ENCODE results near the gene MZB1. TPM values are rescaled to one million over a fixed set of nuclear protein-coding genes. Genes with fewer than 3 reads are reported as not detected.

The MZB1 gene, protein sequence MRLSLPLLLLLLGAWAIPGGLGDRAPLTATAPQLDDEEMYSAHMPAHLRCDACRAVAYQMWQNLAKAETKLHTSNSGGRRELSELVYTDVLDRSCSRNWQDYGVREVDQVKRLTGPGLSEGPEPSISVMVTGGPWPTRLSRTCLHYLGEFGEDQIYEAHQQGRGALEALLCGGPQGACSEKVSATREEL
- total RNA-seq = 0.21 and 0.24 TPM in 2 replicates

DNA sequence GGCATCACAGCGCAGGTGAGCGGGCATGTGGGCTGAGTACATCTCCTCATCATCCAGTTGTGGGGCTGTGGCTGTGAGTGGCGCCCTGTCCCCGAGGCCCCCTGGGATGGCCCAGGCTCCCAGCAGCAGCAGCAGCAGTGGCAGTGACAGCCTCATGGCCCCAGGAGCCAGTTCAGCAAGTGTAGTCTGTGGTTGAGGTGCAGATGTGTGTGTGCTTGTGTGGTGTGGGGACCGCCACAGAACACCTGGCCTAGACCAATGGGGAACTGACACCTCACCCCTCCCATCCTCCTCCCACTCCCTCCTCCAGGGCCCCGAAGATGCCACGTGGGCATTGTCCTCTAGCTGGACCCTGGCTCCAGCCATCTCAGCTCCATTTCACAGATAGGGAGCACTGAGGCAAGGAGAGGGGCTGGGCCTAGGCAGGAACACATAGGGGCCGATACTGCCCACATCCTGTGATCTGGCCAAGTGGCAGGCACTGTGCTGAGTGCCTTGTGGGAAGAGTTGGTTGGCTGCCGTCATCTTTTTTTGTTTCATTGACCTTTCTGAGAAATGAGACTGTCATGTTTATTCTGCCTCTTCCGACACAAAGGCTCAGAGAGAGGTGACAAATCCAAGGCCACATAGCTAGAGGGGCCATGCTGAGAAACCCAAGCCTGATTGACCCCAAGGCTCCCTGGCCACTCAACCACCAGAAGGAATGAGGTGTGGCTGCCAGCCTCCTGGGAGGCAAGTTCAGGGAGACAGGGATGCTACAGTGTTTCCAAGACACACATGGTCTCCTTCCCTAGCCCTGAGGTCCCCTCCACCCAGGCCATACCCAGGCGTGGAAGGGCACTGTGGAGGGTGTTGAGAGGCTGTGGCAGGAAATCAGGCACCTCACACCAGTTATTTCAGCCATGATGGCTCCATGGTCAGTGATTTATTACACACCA, at the start of gene MZB1:
TSS of gene MZB1 (minus strand) at position 213 of the 938 bp plus-strand sequence. CDS start at position 156, 57 bp downstream.

DNA sequence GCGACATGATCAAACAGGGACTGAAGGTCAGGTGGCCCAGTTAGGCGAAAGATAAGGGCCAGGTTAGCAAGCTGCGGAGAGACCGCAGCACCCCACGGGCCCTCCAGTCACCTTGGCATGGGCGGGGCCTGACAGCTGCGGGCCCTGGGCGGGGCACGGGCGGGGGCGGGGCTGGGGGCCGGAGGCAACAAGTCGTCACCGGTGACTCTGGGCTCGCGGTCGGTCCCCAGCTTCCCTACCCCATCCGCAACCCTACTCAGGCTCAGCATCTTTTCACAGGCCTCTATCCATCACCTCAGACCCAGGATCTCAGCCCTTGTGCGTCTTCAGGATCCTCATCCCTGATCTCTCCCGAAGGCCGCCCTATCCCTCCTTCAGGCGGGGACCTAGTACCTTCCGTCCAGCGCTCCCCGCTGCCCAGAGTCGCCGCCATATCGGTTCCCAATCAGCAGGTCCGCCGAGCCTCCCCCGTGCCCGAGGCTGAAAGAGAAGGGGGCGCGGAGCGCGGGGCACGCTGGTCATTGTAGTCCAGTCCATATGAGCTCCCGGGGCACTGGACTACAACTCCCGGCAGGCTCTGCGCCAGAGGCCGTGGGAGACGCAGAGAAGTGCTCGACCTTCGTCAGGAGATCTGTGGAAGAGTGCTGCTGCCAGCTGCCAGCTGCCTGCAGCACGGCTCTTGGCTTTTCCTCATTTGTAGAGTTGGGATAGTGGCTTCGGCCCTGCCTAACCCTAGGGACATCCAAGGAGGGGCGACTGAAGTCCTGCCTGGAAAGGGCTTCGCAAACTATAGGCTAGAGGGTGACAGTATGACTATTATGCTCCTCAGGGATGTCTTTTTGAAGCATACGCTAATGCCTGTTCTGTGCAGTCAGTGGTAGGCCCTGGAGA, 49.5 kb upstream of the MZB1 start, which contains the start of gene DNAJC18:
TSS of gene DNAJC18 (minus strand) at position 513 of the 891 bp plus-strand sequence. CDS start at position 433, 80 bp downstream.

DNA sequence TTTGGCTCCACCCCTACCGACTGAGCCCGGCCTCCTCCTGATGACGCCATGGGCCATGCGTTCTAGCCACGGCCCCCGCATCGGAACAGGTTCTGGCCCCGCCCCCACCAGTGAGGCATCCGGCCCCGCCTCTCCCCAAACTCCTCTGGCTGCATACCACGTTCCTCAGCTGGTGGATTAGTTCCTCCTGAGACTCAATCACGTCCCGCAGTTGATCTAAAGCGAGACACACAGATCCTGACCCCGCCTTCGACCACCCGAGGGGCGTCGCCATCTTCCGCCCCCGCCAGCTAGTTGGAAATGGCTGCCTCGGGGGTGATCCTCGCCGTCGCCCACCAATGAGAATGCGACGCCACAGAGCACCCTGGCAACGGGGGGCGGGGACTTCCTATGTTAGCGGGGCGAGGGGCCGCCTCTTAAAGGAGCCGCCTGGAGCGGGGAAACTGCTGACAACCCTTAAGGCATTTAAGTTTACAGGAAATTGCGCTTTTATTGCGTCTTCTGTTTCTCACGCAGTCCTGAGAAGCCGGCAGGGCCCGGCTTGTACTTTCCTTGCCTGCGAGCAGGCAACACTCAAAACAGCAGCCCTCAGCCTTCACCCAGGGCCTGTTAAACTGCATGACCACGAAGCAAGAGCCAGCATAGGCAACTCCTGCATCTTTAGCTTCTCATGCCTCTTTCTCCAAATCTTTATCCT, 14.2 kb upstream of the MZB1 start, which contains the start of gene SPATA24:
TSS of gene SPATA24 (minus strand) at position 303 of the 697 bp plus-strand sequence. CDS start at position 274, 29 bp downstream.

DNA sequence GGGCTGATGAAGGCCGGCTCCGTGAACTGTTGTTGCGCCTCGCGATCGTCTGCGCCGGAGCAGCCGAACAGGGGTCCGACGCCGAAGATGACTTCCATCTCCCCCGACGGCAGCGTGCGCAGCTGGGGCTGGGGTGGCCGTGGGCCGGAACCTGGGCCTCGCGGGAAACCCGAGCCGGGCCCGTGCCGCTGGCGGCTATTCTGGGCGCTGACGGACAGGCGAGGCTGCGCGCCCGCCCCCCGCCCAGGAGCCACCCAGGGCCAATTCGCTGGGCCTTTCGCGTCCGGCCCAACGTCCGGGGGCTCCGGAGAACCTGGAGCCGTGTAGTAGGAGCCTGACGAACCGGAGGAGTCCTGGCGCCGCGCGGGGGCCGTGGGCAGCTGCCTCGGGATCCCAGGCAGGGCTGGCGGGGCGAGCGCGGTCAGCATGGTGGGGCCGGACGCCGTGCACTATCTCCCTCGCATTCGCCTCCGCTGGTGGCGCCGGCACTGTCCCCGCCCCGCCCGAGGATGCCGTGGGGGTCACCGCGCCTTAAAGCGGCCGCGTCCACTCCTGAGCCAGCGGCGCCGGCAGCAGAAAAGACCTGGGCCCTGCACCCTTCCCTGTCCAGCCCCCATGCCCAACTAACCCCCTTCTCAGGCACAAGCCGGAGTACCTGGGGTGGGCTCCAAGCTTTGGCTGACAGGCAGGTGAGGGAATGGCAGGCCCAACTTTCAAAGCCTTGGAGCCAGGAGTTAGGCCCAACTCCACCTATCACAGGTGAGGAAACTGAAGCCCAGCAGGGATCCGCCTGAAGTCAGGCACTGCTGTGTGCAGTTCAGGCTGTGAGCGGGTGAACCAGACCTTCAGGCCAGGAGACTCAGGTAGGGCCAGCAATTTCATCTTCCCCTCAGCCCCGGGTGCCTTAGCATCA, 5.2 kb upstream of the MZB1 start, which contains the start of gene PROB1:
TSS of gene PROB1 (minus strand) at position 451 of the 913 bp plus-strand sequence. CDS start at position 428, 23 bp downstream.

DNA sequence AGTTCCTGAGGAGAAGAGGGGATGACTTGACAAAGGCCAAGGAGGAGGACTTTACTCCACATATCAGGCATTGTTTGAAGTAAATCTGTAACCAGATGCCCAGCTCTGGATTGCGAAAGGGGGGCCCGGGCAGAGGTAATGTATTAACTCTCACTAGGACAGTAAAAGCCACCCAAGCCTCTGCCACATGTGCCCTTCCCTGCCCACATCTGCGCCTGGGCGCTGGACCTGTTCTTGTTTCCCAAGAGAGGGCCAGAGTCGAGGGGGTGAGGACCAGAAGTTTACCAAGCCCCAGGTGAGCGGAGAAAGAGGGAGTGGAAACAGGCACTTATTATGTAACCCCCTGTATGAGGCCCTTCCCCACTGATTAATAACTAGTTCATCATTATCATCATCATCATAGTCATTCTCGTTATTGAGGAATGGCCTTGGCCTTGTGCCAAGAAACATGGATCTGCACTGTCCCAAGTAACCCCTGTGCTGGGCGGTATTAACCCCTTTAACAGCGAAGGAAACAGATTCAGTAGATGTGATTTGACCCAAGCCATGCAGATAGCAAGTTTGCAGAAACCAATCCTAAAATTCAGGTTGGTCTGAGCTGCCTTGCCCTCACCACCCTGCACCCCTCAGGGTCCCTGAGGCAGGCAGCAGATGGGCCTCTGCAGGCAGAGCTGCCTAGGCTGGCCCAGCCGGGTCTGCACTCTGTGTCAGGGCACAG, 6.3 kb downstream of the MZB1 start, which contains the start of gene SLC23A1:
TSS of gene SLC23A1 (minus strand) at position 23 of the 718 bp plus-strand sequence. CDS start 44 bp downstream, outside the sequence.

DNA sequence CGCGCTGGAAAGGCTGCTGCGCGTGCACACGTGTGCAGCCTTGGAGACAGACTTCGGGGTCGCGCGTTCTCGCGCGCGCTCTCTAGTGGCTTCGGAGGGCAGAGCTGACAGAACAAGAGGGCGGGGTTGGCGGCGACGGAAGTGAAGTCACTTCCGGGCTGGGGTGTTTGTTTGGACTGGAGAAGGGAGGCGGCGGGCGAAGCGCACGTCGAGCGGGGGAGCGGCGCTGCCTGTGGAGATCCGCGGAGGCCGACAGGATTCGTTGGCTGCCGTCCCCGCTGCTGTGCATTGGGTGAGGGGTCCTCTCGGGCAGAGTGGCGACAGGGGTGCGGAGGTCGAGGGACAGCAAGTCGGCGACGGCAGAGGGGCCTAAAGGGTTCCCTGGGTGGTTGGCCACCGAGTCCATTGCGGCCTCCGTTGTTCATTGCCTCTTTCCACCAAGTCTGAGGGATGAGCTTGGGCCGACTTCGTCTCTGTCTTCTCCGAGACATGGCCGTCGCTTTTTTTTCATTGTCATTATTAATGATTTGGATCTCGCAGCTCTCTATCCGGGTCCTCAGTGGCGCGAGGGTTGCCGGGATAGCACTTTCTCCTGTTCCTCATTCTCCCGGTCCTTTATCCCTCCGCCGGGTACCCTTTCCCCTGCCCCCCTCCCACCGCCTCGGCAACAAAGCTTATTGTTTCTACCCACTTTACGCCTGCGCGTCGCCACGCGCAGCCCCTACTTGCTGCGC, 47.9 kb downstream of the MZB1 start, which contains the start of gene PAIP2:
TSS of gene PAIP2 (plus strand) at position 166 of the 734 bp plus-strand sequence. CDS start 21,931 bp downstream, outside the sequence.

Other genes starting within 250 kb of the MZB1 start
- gene SIL1, start 191.5 kb downstream of the MZB1 start, total RNA-seq = 60.7 and 70.8 TPM in 2 replicates
- 181 and 197 TPM in 2 replicates for gene MATR3, start 96.2 kb downstream of the MZB1 start, total RNA-seq
- 37.9 and 51.6 TPM in 2 replicates for gene PAIP2, start 48.1 kb downstream of the MZB1 start, total RNA-seq
- 0.24 TPM in 1 of 2 replicates, not detected in the other for gene SLC23A1, start 6.6 kb downstream of the MZB1 start, total RNA-seq
- gene PROB1, start 5.2 kb upstream of the MZB1 start, total RNA-seq = 0.72 and 1.5 TPM in 2 replicates
- gene SPATA24, start 14.2 kb upstream of the MZB1 start, total RNA-seq = 3.4 and 4.6 TPM in 2 replicates
- gene DNAJC18, start 49.6 kb upstream of the MZB1 start, total RNA-seq = 1.3 and 1.4 TPM in 2 replicates
- gene ECSCR, start 72.8 kb upstream of the MZB1 start, total RNA-seq = not detected in 2 replicates
- gene SMIM33, start 81.1 kb upstream of the MZB1 start, total RNA-seq = not detected in 2 replicates
- gene STING1, start 92.8 kb upstream of the MZB1 start, total RNA-seq = 3.2 and 7.0 TPM in 2 replicates
- 67.1 and 95.2 TPM in 2 replicates for gene UBE2D2, start 171.4 kb upstream of the MZB1 start, total RNA-seq

Measured in tracheal epithelial cell (primary cell).